Kidney glomerular epithelial cell (primary cell): Measurements from ENCODE around the gene NLGN1.

Experiments
- DNase-seq: peaks from one replicate; lab custom pipeline; 2025; lab: John Stamatoyannopoulos, UW

Gene NLGN1

GRCh38 chr3:173986861-173987410, 589.4 kb downstream of the NLGN1 start:
- no peak for DNase-seq

DNA sequence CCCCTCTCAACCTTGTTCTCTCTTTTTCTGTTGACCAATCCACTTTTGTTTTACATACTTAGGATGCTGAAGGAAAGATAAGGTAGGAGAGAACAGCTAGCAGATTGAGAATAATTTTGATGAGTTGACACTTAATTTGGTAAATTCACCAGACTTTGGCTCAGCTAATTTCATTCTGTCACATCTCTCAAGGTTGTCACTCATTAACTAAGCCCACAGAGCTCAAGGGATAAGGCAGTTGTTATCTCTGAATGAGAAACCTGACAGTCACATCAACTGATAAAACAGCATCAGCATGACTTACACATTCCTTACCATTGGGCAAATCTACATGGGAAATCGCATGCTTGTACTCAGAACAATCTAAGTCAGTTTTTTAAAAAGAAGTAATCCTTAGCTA, 591.4 kb downstream of the NLGN1 start:
- no peak for DNase-seq

DNA sequence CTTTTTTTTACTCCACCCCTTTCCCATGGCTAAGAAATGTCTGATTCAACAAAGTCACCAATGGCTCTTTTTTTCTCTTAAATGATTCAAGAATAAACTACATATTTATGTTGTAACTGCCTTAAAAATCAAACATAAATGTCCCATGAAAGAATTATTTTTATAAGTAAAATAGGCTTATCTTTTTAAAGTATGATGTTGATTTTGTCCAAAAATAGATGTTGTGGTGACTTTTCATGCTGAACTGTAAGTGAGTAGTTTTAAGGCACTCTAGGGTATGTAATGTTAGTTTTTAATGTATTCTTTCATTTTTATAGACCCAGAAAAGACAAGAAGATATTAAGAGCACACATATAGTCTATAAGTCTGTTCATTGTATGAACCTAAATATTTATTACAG, 594.9 kb downstream of the NLGN1 start:
- DNase-seq = no peak

DNA sequence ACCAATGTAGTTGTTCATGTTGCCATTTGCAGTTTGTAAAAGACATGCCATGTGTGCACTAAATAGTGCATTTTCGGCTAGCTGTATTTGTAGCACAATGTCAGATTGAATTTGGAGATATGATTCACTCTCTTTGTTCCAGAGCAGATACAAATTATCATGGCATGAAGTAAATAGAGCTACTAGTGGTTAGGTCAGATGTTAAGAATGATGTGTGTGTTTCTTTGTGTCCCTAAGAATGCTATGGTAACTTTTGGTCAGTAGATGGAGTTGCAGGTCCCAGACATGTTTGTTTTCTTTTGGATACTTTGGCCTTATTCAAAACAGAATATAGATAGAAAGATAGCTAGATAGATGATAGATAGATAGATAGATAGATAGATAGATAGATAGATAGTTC, 595.8 kb downstream of the NLGN1 start:
- DNase-seq = peak; percentile 47

DNA sequence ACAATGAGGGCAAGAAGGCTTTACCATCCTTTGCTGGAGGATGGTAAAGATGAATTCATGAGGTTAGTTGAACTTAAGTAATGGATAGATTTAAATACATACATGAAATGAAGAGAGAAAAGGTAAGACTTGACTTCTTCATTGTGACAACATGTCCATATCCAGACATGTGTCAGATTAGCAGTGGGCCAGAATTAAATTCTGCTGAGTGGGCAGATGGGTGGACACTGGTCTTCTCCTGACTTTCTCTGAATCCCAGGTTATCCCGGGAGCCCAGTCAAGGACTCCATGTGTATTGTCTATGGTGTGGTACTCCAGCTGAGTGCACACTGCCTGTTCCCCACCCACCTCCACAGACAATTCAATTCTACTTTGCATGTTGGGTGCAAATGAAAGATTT, 603.1 kb downstream of the NLGN1 start:
- DNase-seq = no peak

DNA sequence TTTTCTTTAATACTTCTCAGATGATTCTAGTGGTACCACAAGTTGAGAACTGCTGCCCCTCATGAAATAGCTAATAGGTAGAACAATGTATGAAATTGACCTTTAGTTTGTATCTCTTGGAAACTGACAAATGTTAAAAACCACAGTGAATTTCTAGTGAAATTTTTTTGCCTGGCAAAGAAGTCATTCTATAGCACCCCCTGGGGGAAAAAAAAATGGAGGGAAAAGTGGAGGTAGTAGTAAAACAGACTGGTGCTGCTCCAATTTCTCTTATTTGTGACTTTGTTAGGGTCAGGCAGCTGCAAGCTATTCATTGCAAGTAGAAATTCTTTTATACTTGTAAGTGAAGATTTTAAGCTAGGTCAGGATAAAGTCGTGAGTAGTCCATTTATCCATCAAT, 605.0 kb downstream of the NLGN1 start:
- DNase-seq = peak; percentile 5

GRCh38 chr3:174010907-174011306, 613.4 kb downstream of the NLGN1 start:
- no peak for DNase-seq

GRCh38 chr3:174016186-174016585, 618.6 kb downstream of the NLGN1 start:
- no peak for DNase-seq

DNA sequence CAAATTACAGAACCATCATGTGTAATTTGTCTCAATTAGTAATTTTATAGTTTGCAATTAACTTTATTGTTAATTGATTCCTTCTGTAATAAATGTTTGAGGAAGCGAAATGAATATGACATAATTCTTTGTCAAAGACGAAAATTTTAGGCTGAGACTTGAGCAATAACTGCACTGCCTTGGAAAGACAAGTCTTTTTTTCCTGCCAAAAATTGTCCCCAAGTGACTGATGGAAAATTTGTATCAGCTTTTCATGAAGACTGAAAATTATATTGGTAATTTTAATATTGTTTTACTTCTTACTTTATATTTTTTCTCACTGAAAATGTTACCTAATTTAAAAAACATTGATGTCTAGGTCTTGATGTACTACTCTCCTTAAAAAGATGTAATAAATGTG, 622.6 kb downstream of the NLGN1 start:
- no peak for DNase-seq

DNA sequence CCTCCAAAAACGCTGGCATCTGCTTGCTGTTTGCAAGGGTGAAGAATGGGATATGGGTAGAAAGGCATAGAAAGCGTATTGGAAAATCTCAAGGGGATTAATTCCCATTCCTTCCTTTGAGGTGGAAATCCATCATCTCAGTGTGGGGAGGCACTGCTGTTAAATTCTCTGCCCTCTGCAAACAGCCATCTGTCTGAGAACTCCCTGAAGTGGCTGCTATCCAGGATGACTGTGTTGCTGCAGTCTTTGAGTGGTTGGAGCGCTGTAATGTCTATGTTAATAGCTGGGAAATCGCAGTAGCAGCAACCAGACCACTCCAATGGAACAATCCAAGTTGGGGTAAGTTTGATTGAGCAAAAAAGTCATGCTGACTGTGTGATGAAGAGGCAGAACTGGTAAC, 625.9 kb downstream of the NLGN1 start:
- DNase-seq = no peak

DNA sequence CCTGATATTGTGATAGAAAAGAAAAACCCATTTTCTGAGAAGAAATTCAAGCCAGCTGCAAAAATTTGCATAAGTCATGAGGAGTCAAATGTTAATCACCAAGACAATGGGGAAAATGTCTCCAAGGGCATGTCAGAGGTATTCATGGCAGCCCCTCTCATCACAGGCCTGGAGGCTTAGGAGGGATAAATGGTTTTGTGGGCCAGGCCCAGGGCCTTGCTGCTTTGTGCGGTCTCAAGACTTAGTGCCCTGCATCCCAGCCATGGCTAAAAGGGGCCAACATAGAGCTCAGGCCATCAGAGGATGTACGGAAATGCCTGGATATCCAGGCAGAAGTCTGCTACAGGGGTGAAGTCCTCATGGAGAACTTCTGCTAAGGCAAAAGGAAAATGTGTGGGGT, 631.1 kb downstream of the NLGN1 start:
- DNase-seq = no peak

DNA sequence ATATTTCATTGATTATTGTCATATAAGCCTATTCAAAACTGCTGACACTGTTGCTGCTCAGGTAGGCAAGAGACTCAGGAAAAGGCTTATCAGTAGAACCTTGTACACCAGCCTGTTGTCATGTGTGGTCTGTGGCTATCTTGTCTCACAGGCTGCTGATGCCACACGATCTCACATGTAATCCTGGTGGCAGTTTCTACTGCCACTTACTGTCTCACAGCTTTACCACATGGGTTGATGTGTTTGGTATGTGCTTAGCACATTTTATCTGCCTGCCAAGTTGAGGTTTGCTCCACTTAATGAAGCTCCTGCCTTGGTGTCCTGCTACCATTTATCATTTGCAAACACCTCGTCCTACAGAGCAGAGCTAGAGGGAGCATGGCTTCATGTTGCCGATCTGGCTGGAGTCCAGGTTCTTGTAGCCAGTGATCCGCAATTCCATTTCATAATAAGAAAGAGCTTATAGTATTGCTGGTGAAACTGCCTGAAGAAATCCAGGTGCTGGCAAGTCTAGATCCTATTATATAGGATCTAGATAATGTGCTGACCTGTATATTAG, 637.9 kb downstream of the NLGN1 start:
- DNase-seq = no peak

GRCh38 chr3:174046311-174046710, 648.8 kb downstream of the NLGN1 start:
- DNase-seq = no peak

GRCh38 chr3:174049472-174049871, 651.9 kb downstream of the NLGN1 start:
- DNase-seq = no peak

- DNase-seq = no peak
Measured at GRCh38 chr3:174051191-174051590, 653.6 kb downstream of the NLGN1 start.

DNA sequence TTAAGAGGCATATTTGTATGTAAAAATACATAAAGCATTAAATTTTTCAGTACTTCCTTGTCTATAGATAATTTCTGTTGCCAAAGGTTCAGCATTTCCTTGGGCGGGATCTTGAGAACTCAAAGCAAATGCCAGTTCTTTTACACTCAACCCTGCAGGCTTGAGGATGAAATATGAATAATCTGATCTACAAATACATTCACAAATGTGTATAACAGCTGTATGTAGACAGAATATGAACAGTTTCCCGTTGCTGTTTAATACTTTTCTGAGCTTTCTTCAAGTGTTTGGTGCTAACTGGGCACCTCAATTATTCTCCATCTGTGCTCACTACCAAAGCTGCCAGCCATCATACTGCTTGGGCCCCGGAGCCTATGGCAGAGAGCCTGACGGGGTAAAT, 661.3 kb downstream of the NLGN1 start:
- DNase-seq = no peak

- no peak for DNase-seq
Measured at GRCh38 chr3:174060431-174060830, 662.9 kb downstream of the NLGN1 start.

GRCh38 chr3:174061162-174061561, 663.6 kb downstream of the NLGN1 start:
- DNase-seq = no peak

DNA sequence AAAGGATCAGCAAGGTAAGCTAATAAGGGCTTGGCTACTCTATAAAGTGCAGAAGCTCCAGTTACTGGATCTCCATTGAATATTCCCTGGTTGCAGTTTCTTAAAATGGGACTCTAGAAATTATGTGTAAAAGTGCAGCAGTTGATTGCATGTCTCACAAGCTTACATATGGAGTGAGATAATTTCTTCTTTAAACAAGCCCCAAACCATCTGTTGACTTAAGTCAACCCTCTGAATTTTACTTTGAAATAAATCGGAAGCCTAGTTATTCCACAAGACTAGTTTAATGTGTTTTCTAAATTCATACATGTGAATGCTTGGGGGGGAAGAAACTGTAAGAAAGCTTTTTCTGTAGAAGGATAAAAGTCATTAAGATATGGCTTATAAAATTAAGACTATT, 664.2 kb downstream of the NLGN1 start:
- no peak for DNase-seq

- DNase-seq = no peak
Measured at GRCh38 chr3:174062923-174063322, 665.4 kb downstream of the NLGN1 start.

DNA sequence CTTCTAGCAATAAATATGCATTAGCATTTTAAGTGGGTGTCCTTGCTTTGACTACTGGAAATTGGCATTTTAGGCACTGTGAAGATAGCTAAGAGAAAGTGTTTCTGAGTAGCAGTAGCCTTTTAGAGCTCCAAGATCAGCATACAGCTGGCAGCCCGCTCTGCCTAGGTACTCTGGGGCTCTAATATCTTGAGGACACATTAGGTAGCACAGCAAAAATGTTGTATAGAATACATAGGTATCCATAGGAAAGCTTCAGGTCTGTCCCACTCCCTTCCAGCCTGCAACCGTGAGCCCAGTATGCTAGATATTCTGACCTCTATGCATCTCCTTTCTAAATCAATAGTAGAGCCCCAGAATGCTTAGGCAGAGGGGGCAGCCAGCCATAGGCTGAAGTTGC, 670.5 kb downstream of the NLGN1 start:
- no peak for DNase-seq

- DNase-seq = no peak
Measured at GRCh38 chr3:174072675-174073074, 675.1 kb downstream of the NLGN1 start.

GRCh38 chr3:174083706-174084105, 686.2 kb downstream of the NLGN1 start:
- DNase-seq = no peak

DNA sequence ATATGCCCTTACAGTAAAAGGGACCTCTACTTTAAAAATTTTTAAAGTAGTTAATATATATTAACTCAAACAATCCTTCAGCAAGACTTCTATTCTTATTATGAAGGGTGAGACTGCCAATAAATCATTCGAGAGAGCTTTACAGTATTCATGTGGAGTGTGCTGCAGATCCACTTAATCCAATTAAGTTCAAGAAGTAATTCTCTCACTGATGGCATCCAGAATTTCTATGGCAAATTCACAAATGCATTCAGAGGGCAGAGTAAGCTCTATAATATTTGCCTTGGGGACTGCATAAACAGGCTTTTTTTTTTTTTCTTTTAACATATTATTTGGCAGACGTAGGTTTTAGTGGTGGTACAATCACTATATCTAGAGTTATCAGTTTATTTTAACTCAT, 692.0 kb downstream of the NLGN1 start:
- DNase-seq = no peak

DNA sequence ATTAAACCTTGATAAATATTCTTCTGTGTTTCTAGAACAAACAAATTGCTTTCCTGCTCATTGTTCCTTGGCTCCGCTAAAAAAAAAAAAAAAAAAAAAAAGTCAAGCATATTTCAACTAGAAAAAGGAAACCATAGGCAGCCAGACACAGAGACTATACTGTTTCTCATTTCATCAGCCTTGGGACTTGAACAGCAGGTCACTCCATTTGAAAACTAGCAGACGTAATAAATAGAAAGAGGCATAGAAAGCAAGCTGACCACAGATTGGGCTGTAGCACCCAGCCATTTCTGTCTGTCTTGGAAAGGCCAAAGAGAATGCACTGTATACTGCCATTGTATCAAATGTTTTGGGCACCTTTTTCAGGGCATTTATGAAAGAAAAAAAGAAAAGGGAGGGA, 697.1 kb downstream of the NLGN1 start:
- no peak for DNase-seq
